HS-5 (cell line): ENCODE results near the gene PSG6.
"Not testable (repeated sequence)": the region's sequence is repeated elsewhere in the genome, so short reads cannot be mapped to it uniquely, and the experiment has no call there.

ENCODE experiments used
- DNase-seq: peaks from one replicate; pipeline ENCODE4 v3.0.0-alpha.2; 2012; ENCODE audit warnings: low read depth

The PSG6 gene

GRCh38 chr19:42906162-42906561, 11.5 kb downstream of the PSG6 start:
- not testable (repeated sequence) for DNase-seq

- DNase-seq: not testable (repeated sequence)
Observed at GRCh38 chr19:42900561-42900960, 17.1 kb downstream of the PSG6 start.

GRCh38 chr19:42899674-42900073, 18.0 kb downstream of the PSG6 start:
- not testable (repeated sequence) for DNase-seq

GRCh38 chr19:42899110-42899509, 18.6 kb downstream of the PSG6 start:
- DNase-seq: not testable (repeated sequence)

GRCh38 chr19:42898656-42899055, 19.0 kb downstream of the PSG6 start:
- DNase-seq: not testable (repeated sequence)

- not testable (repeated sequence) for DNase-seq
Observed at GRCh38 chr19:42897729-42898128, 20.0 kb downstream of the PSG6 start.

- DNase-seq: not testable (repeated sequence)
Observed at GRCh38 chr19:42890446-42890845, 27.2 kb downstream of the PSG6 start.

- DNase-seq: not testable (repeated sequence)
Observed at GRCh38 chr19:42887876-42888445, 29.7 kb downstream of the PSG6 start.

GRCh38 chr19:42882730-42883129, 35.0 kb downstream of the PSG6 start:
- DNase-seq: not testable (repeated sequence)

- DNase-seq: not testable (repeated sequence)
Observed at GRCh38 chr19:42882010-42882409, 35.7 kb downstream of the PSG6 start.

- not testable (repeated sequence) for DNase-seq
Observed at GRCh38 chr19:42881279-42881678, 36.4 kb downstream of the PSG6 start.

- not testable (repeated sequence) for DNase-seq
Observed at GRCh38 chr19:42880621-42881020, 37.1 kb downstream of the PSG6 start.

GRCh38 chr19:42879613-42880012, 38.1 kb downstream of the PSG6 start, which contains the start of gene PSG1:
TSS of gene PSG1 (minus strand) at chr19:42879713. CDS start at chr19:42879581, 132 bp downstream.
- no peak for DNase-seq

- not testable (repeated sequence) for DNase-seq
Observed at GRCh38 chr19:42876596-42876995, 41.1 kb downstream of the PSG6 start.

GRCh38 chr19:42875881-42876280, 41.8 kb downstream of the PSG6 start:
- not testable (repeated sequence) for DNase-seq

- DNase-seq: not testable (repeated sequence)
Observed at GRCh38 chr19:42874901-42875813, 42.5 kb downstream of the PSG6 start.

- DNase-seq: not testable (repeated sequence)
Observed at GRCh38 chr19:42874136-42874535, 43.6 kb downstream of the PSG6 start.

- DNase-seq: no peak
Observed at GRCh38 chr19:42872608-42873007, 45.1 kb downstream of the PSG6 start.

GRCh38 chr19:42857544-42857867, 60.2 kb downstream of the PSG6 start:
- no peak for DNase-seq

GRCh38 chr19:42856866-42857543, 60.7 kb downstream of the PSG6 start:
- DNase-seq: not testable (repeated sequence)

GRCh38 chr19:42854745-42855144, 62.9 kb downstream of the PSG6 start:
- not testable (repeated sequence) for DNase-seq

GRCh38 chr19:42853231-42853630, 64.5 kb downstream of the PSG6 start:
- DNase-seq: not testable (repeated sequence)

GRCh38 chr19:42852821-42853220, 64.9 kb downstream of the PSG6 start:
- not testable (repeated sequence) for DNase-seq
